ENCODE data around the gene TTBK1. TPM values are rescaled to one million over a fixed set of nuclear protein-coding genes. Genes with fewer than 3 reads are reported as not detected.

Gene TTBK1
- total RNA-seq, 4 donors from 2014 or later, result not detected

GRCh38 chr6:43202451-43202850 is 40.8 kb upstream of the TTBK1 start:
- Histone ChIP-seq H3K9me3 (no peaks in the 10 kb centered on the region), H3K27ac (no peak overlapping the region), H3K4me3 (no peak overlapping the region), H3K36me3 (peaks cover 61% of the 10 kb centered on the region), H3K4me1 (no peaks in the 10 kb centered on the region), H3K27me3 (no peaks in the 10 kb centered on the region)
- no peak for TF ChIP-seq CTCF (IDR thresholded peaks at IDR 0.05)
- TF ChIP-seq POLR2AphosphoS5 (IDR thresholded peaks at IDR 0.05), result no peak
- TF ChIP-seq EP300 (IDR thresholded peaks at IDR 0.05), result no peak
- TF ChIP-seq POLR2A (IDR thresholded peaks at IDR 0.05), result no peak
- peak in 1 of 2 donors; percentile 58 for DNase-seq (ENCODE audit: low spot score in 2 of 2)
- 90% methylated on average over 5 of the region's 5 CpGs for WGBS

DNA sequence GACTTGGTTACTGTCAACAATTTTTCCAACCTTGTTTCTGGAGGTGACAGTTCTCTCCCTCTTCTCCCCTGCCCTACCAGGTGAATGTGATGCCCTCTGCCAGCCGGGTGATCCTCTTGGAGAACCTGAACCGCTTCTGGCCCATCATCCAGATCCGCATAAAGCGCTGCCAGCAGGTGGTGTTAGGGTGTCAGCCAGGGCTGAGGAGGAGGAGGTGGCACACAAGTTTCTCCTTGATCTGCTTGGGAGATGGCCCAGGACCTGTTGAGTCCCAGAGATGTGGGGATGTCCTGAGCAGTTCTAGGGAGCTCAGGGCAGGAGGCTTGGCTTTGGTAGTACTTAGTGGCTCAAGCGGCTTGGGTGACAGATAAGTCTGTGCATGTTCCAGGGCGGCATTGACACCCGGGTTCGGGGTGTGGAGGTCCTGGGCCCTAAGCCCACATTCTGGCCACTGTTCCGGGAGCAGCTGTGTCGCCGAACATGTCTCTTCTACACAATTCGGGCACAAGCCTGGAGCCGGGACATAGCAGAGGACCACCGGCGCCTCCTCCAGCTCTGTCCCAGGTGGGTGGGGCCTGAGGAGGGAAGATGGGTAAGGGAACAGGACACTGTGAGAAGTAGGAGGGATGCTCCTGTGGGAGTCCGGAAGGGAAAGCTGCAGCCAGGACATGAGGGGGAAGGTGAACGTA is 40.1 kb upstream of the TTBK1 start:
- peak in 1 of 2 donors; percentile 72 for DNase-seq (ENCODE audit: low spot score in 2 of 2)
- 80% methylated on average over 8 of the region's 17 CpGs for WGBS
- peaks cover 56% of the 10 kb centered on the region for H3K36me3 ChIP-seq
- H3K27me3 ChIP-seq, result no peaks in the 10 kb centered on the region
- H3K4me1 ChIP-seq, result no peaks in the 10 kb centered on the region
- no peak overlapping the region for H3K27ac ChIP-seq
- H3K4me3 ChIP-seq, result no peak overlapping the region
- TF ChIP-seq CTCF (IDR thresholded peaks at IDR 0.05) (no peak), POLR2AphosphoS5 (IDR thresholded peaks at IDR 0.05) (no peak), EP300 (IDR thresholded peaks at IDR 0.05) (no peak), POLR2A (IDR thresholded peaks at IDR 0.05) (no peak)
- H3K9me3 ChIP-seq, result no peaks in the 10 kb centered on the region

GRCh38 chr6:43203718-43204095 is 39.6 kb upstream of the TTBK1 start:
- peak in 1 of 2 donors; percentile 70 for DNase-seq (ENCODE audit: low spot score in 2 of 2)

GRCh38 chr6:43204271-43205105 is 38.8 kb upstream of the TTBK1 start:
- no peak overlapping the region for H3K27ac ChIP-seq
- TF ChIP-seq EP300 (IDR thresholded peaks at IDR 0.05) (no peak), CTCF (IDR thresholded peaks at IDR 0.05) (no peak), POLR2AphosphoS5 (IDR thresholded peaks at IDR 0.05) (no peak), POLR2A (IDR thresholded peaks at IDR 0.05) (no peak)
- H3K9me3 ChIP-seq, result no peaks in the 10 kb centered on the region
- WGBS, result 95% methylated on average over 20 of the region's 23 CpGs
- H3K36me3 ChIP-seq, result peaks cover 44% of the 10 kb centered on the region
- H3K4me1 ChIP-seq, result no peaks in the 10 kb centered on the region
- no peak overlapping the region for H3K4me3 ChIP-seq
- H3K27me3 ChIP-seq, result no peaks in the 10 kb centered on the region
- peak in 1 of 2 donors; percentile 71 for DNase-seq (ENCODE audit: low spot score in 2 of 2)

More at GRCh38 chr6:43203718-43204095, 39.6 kb upstream of the TTBK1 start:
- Histone ChIP-seq H3K4me3 (no peak overlapping the region), H3K9me3 (no peaks in the 10 kb centered on the region), H3K4me1 (no peaks in the 10 kb centered on the region), H3K36me3 (peaks cover 51% of the 10 kb centered on the region), H3K27ac (no peak overlapping the region), H3K27me3 (no peaks in the 10 kb centered on the region)
- TF ChIP-seq POLR2A (IDR thresholded peaks at IDR 0.05) (no peak), EP300 (IDR thresholded peaks at IDR 0.05) (no peak), CTCF (IDR thresholded peaks at IDR 0.05) (no peak), POLR2AphosphoS5 (IDR thresholded peaks at IDR 0.05) (no peak)
- 96% methylated on average over 8 of the region's 8 CpGs for WGBS

DNA sequence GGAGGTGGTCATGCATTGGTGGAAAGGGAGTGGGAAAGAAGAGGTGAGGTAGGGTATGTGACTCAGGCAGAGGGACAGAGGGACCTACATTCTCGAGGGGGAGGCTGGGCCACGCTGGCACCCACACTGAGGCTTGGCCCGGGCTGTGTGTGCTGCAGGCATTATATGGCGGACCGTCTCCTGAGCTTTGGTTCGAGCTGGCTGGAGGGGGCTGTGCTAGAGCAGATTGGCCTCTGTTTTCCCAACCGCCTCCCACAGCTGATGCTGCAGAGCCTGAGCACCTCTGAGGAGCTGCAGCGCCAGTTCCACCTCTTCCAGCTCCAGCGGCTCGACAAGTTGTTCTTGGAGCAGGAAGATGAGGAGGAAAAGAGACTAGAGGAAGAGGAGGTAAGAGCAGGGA is 37.4 kb upstream of the TTBK1 start:
- Histone ChIP-seq H3K27ac (no peak overlapping the region), H3K4me3 (no peak overlapping the region), H3K36me3 (peaks cover 36% of the 10 kb centered on the region), H3K4me1 (no peaks in the 10 kb centered on the region), H3K9me3 (no peaks in the 10 kb centered on the region), H3K27me3 (no peaks in the 10 kb centered on the region)
- TF ChIP-seq CTCF (IDR thresholded peaks at IDR 0.05) (no peak), EP300 (IDR thresholded peaks at IDR 0.05) (no peak), POLR2A (IDR thresholded peaks at IDR 0.05) (no peak), POLR2AphosphoS5 (IDR thresholded peaks at IDR 0.05) (no peak)
- 93% methylated on average over 10 of the region's 10 CpGs for WGBS
- peak in 1 of 2 donors; percentile 77 for DNase-seq (ENCODE audit: low spot score in 2 of 2)

All from suprapubic skin (tissue), 4 donors.